CD4-positive, alpha-beta T cell treated with Interleukin-6 at 100 ng/mL for 8 hours (primary cell): ENCODE measurements around the gene C10orf53.

Source experiments
- DNase-seq: peaks from one replicate; pipeline ENCODE4 v3.0.0-alpha.2; 2020; ENCODE audit warnings: mixed read lengths, low spot score

The C10orf53 gene

GRCh38 chr10:49679480-49679893, at the start of gene C10orf53:
Gene C10orf53 (plus strand): TSS chr10:49679651. CDS start chr10:49679698, 47 bp downstream.
- DNase-seq, result no peak

GRCh38 chr10:49631975-49632374, 47.5 kb upstream of the C10orf53 start:
- DNase-seq, result no peak

GRCh38 chr10:49632406-49633317, 46.8 kb upstream of the C10orf53 start:
- no peak for DNase-seq

- DNase-seq, result no peak
These were observed 46.0 kb upstream of the C10orf53 start for GRCh38 chr10:49633327-49634068.

GRCh38 chr10:49634069-49634660, 45.3 kb upstream of the C10orf53 start:
- DNase-seq, result no peak

- no peak for DNase-seq
These were observed 37.1 kb upstream of the C10orf53 start for GRCh38 chr10:49642311-49642710.

GRCh38 chr10:49643241-49644034, 36.0 kb upstream of the C10orf53 start:
- no peak for DNase-seq

GRCh38 chr10:49644035-49644646, 35.3 kb upstream of the C10orf53 start:
- DNase-seq, result no peak

- no peak for DNase-seq
These were observed 34.0 kb upstream of the C10orf53 start for GRCh38 chr10:49645417-49645816.

GRCh38 chr10:49645871-49646870, 33.3 kb upstream of the C10orf53 start:
- DNase-seq, result no peak

GRCh38 chr10:49647554-49647953, 31.9 kb upstream of the C10orf53 start:
- no peak for DNase-seq

- no peak for DNase-seq
These were observed 31.3 kb upstream of the C10orf53 start for GRCh38 chr10:49647985-49648795.

- DNase-seq, result no peak
These were observed 30.2 kb upstream of the C10orf53 start for GRCh38 chr10:49649294-49649693.

GRCh38 chr10:49649936-49650723, 29.3 kb upstream of the C10orf53 start:
- no peak for DNase-seq

GRCh38 chr10:49650724-49651034, 28.8 kb upstream of the C10orf53 start:
- no peak for DNase-seq

- DNase-seq, result no peak
These were observed 28.2 kb upstream of the C10orf53 start for GRCh38 chr10:49651039-49651835.

GRCh38 chr10:49651917-49652316, 27.5 kb upstream of the C10orf53 start:
- no peak for DNase-seq
